ENCODE measurements around the gene NPTX1. TPM values are rescaled to one million over a fixed set of nuclear protein-coding genes. Genes with fewer than 3 reads are reported as not detected.

Gene NPTX1, protein sequence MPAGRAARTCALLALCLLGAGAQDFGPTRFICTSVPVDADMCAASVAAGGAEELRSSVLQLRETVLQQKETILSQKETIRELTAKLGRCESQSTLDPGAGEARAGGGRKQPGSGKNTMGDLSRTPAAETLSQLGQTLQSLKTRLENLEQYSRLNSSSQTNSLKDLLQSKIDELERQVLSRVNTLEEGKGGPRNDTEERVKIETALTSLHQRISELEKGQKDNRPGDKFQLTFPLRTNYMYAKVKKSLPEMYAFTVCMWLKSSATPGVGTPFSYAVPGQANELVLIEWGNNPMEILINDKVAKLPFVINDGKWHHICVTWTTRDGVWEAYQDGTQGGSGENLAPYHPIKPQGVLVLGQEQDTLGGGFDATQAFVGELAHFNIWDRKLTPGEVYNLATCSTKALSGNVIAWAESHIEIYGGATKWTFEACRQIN
- total RNA-seq, result 6.7 TPM

DNA sequence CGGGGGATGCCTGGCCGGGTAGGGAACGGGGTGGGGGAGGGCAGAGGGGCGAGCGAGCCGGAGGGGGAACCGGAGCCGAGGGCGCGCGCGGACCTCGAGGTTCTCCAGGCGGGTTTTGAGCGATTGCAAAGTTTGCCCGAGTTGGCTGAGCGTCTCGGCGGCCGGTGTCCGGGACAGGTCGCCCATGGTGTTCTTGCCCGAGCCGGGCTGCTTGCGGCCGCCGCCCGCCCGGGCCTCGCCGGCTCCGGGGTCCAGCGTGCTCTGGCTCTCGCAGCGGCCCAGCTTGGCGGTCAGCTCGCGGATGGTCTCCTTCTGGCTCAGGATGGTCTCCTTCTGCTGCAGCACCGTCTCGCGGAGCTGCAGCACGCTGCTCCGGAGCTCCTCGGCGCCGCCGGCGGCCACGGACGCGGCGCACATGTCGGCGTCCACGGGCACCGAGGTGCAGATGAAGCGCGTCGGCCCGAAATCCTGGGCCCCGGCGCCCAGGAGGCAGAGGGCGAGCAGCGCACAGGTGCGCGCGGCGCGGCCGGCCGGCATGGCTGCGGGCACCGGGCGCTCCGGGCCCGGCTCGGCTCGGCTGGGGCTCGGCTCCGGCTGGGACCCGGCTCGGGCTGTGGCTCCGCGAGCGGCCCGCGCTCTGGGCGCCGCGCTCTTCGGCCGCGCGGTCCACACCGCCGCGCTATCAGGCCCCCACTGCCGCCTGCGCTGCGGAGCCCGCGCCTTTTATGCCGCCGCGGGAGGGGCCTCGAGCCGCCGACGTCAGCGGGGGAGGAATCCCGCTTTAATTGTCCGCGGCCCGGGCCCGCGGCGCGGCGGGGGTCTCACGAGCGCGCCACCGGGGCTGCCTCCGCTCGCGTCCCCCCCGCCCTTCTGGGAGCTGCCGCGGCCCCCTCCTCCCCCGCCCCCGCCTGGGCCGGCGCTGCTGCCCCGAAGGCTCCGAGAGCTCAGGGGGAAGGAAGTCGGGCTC is at the start of gene NPTX1:
TSS of gene NPTX1 (minus strand) at position 698 of the 967 bp plus-strand sequence. CDS start at position 537, 161 bp downstream.

Small RNAs within 50 kb of the gene (small RNA-seq; reads per million reads assigned to genes)
- gene AC120024.2 (not detected), gene AC120024.3 (not detected), gene MIR4730 (not detected)

Other genes with a start within 250 kb of the NPTX1 start
- 22.6 TPM for gene RNF213, start 215.8 kb downstream of the NPTX1 start, total RNA-seq
- 24.0 TPM for gene ENDOV, start 61.4 kb downstream of the NPTX1 start, total RNA-seq
- gene RPTOR, start 68.2 kb upstream of the NPTX1 start, total RNA-seq, result 21.2 TPM